Amniotic epithelial cell (primary cell): Measurements from ENCODE around the gene ITPRID1.
"Not testable (repeated sequence)": the region's sequence is repeated elsewhere in the genome, so short reads cannot be mapped to it uniquely, and the experiment has no call there.

Experiments
- DNase-seq: peaks from one replicate; pipeline ENCODE4 v3.0.0-alpha.2; 2010; ENCODE audit warnings: low read depth

The ITPRID1 gene

DNA sequence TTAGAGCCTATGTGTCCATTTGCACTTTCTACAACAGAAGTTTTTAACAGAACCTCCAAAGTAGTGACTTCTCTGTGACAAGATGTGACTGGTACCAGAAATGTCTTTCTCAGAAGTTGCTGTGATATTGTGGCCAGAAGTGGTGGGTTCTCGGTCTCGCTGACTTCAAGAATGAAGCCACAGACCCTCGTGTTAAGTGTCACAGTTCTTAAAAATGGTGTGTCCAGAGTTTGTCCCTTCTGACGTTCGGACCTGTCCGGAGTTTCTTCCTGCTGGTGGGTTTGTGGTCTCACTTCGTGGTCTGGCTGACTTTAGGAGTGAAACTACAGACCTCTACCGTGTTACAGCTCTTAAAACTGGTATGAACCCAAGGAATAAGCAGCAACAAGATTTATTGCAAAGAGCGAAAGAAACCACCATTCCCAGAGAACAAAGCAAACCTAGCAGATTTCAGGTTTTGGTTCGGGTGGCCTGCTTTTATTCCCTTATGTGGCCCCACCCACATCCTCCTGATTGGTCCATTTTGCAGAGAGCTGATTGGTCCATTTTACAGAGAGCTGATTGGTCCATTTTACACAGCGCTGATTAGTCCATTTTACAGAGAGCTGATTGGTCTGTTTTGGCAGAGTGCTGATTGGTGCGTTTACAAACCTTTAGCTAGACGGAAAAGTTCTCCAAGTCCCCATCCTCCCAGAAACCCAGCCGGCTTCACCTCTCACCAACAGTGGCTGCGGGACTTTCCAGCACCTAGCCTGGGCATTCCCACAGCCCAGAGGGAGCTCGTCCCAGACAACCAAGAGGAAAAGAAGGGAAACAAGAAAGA is 3.0 kb downstream of the ITPRID1 start:
- DNase-seq: no peak

DNA sequence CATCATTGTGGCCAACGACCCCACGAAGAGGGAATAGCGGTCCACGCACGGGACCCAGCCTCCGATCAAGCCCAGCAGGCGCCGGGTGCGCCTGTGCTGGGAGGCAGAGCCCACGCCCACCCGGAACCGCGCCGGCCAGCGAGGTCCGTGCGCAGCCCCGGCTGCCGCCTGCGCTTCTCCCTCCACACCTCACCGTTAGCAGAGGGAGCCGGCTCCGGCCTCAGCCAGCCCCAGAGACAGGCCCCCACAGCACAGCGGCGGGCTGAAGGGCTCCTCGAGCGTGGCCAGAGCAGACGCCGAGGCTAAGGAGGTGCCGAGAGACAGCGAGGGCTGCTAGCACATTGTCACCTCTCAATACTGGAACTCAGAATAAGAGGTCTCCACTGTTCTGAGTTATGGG is 3.6 kb downstream of the ITPRID1 start:
- DNase-seq: no peak

DNA sequence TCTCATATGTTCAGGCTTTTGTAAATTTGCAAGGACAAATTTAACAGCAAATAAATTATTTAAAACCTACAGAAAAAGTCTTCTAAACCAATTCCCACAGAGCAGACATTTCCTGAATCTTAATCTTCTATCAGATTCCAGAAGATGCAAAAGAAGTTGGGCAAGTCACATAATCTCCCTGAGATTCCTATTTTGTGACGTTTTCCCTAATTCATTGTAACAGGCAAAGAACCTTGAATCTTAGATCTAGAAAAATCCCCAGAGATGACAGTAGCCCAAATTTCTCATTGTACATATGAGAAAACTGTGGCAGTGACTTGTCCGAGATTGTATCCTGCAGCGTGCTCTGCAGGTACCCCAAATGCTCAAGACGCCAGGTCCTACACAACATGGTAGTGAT is 4.9 kb downstream of the ITPRID1 start:
- DNase-seq: no peak

DNA sequence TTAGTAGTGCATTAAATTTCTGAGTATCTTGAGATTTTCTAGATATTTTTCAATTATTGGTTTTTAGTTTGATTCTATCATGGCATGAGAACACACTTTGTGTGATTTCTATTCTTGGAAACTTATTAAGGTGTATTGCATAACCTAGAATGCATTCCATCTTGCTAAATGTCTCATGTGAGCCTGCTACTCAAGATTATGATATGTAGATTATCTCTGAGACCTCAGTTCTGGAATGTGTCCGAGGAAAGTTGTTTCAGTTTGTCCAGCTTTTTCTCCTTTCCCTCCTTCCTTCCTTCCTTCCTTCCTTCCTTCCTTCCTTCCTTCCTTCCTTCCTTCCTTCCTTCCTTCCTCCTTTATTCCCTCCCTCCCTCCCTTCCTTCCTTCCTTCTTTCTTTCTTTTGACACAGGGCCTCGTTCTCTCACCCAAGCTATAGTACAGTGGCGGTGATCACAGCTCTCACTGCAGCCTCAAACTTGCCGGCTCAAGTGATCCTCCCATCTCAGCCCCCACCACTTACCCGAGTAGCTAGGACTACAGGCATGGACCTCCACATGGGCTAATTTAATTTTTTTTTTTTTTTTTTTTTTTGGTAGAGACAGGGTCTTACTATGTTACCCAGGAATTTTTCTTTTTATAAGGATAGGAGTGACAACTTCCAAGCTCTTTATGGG is 7.6 kb downstream of the ITPRID1 start:
- DNase-seq: no peak

DNA sequence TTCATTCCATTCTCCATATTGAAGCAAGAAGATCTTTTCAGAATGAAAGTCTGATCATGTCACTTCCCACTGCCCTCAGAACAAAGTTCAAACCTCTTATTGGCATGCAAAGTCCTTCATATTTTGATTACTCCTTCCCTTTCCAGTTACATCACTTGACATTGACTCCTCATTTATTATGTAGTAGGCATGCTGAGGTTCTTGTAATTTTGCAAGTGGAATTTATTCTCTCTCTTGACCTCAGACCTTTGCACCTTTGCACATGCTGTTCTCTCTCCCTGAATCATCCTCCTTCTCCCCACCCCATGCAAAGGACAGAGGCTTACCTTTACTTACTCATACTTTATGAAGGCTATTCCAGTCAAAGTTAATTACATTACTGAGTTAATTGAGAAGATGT is 13.0 kb downstream of the ITPRID1 start:
- DNase-seq: no peak

DNA sequence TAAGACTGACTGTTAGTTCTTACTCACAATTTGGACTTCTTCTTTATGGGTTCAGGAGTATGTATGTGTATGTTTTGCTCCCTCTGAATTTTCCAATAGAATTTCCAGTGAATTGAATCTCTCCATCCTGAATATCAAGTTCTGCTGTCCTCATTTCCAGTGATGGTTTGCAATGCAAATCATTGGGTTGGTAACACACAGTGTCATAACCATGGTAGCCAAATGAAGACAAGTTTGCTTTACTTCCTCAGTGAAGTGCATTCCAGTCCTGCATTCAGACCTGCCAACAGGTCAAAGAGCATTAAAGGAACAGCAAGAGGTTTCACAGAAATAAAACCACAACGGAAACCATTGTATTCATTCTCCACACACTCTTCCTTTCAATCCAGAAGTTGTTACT is 15.2 kb downstream of the ITPRID1 start:
- no peak for DNase-seq

DNA sequence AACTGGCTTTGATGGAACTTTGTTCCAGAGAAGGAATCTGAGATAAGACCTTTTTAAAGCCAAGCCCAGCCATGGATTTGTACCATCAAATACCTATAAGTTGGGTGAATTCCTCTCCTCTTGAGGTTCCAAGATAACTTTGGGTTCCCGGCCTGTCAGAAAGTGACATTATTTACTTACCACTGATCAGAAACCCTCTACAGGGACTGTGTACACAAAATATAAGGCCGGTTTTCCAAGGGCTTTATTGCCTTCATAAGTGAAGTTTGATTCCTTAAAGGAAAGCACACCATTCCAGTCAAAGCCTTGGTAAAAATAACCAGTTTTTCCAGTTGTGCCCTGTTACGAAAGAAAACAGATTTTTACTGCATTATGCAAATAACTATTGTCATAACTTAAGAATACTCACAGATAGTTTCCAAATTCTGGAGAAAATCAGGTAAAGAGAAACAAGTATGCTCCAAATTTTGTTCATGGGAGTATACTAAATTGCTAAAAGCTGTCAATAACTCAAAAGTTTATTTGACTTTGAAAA is 26.8 kb downstream of the ITPRID1 start:
- DNase-seq: not testable (repeated sequence)

DNA sequence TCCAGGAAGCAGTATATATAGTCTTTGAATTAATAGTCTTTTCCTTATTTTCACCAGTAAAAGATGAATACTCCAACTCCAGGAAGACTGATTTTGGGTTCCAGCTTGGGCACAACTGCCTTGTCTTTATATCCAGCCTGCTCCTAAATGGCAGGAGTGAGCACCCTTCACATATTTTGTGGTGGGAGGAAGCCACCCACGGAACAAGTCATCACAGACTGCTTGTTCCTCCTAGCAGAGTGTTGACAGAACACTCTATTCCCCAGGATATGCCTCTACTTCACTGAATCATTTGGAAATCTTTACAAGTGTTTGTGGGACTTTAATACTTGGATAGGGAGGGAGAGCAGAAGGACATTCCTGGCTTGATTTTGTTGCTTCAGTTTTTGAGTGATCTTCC is 31.7 kb downstream of the ITPRID1 start:
- no peak for DNase-seq

DNA sequence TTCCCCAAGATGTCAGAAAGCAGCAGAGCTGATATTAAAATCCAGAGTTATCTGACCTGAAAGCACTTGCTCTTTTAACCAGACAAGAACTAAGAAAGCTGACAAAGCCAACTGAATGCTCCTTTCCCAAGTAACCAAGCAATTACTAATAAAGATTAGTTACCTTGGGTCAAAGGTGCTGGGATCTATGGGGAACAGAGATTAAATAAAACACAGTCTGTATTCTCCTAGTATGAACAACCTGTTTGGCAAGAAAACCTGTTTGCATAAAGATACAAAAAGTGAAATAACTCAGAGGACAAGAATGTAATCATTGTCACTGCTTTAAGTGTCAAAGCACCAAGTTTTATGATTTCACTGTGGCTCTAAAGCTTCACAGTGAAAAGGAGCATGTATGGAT is 35.7 kb downstream of the ITPRID1 start:
- DNase-seq: no peak

DNA sequence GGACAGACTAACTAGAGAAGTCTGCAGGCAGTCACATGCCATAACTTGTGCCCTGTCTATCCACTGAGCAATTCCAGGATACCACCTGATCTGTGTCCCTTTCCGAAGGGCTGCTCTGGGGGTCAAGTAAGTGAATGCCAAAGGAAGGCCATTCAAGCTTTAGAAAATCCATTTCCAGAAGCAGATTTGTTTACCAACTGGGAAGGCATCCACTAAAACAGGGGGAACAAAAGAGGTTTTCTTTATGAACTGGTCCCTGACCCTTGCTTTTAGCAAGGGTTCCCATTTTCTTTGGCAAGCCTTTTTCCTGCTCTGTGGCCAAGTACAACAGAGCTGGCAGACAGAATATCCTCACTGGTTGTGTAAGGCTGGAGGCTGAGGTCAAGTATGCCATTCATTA is 36.5 kb downstream of the ITPRID1 start:
- DNase-seq: no peak

DNA sequence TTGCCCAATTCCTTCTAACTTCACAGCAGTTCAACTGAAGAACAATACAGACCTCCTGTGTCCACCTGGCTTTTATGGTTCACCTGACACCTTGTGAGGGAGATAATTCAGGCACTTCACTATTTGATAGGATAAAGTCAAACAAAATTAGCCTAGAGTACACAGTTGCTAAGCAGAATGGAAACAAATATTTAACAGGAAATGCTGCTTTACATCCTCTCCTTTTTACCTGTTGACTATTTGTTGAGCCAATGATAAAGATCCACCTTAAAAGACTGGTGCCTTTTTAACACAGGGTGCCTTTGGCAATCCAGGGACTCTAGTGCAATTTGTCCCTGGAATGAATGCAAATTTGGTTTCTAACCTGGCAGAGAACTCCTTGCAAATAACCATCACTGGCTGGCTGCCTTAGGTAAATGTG is 39.8 kb downstream of the ITPRID1 start:
- DNase-seq: no peak

DNA sequence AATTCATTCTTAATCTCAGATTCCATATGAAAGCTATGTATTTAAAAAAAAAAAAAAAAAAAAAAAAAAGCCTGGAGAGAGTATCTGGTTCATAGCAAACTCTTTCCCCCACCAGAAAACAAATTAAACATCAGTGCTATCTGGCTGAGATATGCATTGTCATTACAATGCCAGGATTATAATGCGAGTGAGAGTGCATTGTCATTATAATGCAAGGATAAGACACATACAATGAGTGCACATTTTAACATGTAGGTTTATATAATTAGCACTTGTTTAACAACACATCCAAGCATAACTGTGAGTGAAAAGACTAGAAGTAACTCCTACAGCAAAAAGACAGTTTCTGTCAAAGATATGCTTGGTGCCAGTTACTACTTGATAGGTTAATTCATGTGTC is 48.1 kb downstream of the ITPRID1 start:
- DNase-seq: no peak

DNA sequence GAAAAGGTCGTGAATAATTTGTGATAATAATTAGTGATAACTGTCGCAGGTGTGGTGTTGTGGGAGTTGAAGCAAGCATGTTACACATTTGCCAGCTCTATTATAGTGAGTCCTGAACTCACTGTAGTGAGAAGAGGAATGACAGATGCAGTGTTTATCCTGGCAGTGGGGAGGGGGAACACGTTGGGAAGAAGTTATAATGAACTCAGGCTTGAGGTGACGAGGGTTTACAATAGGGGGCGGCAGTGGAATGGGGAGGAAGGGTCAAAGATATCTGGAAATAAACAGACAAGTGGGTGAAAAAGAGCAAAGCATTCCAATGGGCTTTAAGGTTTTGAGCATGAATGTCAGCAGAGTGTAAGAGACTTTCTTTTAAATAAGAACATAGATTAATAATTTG is 49.6 kb downstream of the ITPRID1 start:
- no peak for DNase-seq

DNA sequence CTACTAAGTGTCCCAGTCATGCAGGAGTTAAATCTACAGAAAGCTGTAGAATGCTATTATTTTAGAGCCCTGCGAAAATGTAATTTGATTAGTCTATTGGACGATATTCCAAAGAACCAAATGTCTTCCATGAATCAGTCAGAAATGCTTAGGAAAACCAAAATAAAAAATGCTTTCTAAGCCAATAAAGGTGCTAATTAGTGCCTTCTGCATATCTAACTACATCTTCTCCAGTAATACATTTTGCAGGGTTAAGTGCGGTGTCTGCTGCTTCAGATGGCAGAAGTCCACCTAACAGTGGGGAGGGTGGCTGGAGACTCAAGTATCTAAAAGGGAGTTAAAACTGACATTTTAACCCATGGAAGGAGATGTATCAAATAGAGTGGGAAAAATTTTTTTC is 50.1 kb downstream of the ITPRID1 start:
- DNase-seq: no peak

DNA sequence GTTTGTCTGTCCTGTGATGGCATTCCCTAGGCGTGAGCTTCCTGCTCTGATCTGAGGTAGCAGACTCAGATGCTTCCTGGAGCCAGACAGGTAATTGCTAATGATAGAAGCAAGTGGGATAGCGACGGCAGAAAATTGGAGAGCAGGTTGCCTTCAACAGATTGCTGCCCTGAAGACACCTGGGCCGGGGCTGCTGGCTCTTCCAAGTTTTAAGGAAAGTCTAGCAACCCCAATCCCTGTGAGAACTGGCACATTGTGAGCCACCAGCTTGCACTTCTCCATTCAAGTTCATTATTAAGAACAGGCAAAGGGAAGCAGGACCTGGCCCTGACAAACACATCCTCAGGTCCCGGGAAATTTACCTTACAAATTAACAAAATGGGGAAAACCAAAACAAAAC is 50.8 kb downstream of the ITPRID1 start:
- no peak for DNase-seq

DNA sequence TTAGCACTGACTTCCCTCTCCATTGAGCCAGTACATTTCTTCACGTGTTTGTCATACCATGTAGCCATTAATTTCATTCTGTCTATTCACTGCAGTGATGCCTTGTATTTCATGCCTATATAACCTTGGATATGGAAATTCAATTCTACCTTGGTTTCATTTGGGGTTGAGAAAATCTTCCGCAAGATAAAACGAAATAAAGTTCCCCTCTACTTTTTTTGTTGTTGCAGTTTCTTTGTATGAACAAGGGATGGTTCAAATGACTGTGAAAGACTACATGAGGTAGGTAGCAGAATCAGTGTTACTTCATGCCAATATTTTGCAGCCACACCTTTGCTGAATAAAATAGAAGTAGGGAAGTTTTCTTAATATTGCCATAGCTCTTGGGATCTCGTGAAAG is 55.6 kb downstream of the ITPRID1 start:
- no peak for DNase-seq

DNA sequence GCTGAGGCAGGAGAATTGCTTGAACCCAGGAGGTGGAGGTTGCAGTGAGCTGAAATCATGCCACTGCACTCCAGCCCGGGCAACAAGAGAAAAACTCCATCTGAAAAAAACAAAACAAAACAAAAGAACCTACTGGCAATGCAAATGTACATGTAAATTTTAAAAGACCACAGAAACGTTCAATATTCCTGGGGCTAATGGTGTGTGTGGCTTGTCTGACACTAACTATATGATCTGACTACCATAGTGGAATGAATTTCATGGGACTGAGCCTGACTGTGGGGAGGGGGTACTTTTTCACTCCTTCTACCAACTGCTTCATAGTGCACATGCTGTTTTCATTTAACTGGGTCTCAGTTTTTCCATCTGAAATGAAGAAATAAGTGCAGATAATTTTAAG is 69.6 kb downstream of the ITPRID1 start:
- no peak for DNase-seq

DNA sequence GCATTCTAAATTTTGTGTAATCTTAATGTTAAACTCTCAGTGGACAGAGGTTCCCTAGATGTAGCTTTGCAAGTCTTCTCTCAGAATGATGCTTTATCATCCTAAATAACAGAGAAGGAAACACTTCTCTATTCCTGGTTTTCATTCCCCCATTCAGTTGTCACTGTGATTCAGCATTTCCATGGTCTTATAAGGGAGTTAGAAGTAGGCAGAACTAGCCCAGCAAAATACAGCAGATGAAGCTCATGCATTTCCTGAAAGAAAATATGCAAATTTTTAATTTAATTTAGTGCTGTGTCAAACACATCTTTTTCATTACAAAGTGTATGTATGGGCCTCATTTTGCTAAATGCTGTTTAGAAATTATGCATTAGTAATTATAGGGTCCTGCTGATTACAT is 70.1 kb downstream of the ITPRID1 start:
- DNase-seq: no peak

DNA sequence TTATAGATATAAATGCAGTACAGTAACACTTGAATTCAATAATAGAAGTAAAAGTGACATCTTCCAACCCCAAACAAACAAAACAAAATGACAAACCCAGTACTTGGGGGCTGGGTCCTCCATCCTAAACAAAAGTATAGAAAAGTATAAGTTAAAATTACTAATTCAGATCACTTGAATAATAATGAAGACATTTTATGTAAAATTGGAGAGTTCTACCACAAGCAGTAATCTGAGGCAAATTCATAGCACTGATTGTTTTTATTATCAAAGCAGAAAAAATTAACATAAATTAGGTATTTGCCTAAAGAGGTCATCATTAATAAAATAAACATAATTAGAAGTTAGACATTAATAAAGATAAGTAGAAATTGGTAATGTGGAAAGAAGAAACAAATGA is 81.5 kb downstream of the ITPRID1 start:
- DNase-seq: no peak

DNA sequence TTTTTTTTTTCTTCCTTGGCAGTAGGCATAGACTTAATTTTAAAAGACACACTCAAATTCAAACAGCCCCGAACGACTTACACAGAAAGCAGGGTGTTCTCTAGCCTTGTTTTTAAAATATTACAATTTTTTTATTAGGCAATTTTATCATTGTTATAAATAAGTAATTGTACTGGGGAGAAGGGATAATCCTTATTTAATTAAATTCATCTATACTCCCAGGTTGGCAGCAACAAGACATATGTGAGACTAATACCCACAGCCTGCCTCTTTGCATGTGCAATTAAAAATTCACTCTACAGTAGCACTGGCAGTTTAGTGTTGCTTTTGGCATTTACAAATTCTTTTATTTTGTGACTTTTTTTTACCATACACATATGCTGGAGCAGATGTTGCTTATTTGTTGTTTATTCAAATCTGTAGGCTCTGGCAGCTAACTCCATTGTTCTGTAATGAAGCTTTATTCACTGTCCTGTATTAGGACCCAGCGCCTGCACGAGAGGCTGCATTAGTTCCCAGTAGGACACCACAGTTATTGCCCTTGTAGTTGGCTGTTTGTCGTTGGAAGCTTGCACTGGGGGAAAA is 88.2 kb downstream of the ITPRID1 start:
- DNase-seq: no peak

DNA sequence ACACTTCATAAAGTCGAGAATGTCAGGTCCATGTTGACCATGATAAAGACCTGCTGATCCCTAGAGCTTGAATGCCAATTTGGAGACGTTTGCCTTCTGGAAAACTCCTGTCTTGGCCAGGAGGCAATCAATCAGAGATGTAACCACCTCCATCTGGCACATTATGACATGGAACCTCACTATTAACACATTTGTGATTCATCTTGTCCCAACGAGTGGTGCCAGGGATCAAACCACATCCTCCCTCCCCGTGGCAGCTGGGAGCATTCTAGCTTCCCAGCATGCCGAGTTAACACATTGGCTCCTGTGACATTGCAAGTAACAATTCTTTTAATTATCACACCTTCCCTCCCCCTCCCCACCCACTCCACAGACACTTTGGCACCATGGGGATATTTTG is 89.2 kb downstream of the ITPRID1 start:
- no peak for DNase-seq

DNA sequence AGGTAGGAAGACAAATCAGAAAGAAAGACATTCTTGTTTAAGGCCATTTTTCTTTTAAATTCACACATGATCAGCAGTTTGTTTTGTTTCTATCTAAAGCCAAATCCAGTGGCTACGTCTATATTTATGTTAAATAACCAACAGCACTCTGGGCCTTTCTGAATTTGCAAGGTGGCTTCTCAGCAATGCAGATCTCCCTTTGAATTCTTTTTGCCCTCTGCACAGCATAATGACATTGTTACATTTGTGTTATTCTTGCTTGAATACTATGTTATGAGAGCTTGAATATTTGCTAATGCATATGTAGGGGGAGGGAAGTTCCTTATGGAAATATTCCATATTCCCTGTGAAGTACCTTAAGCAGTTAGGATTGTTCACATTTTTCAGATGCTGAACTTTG is 99.7 kb downstream of the ITPRID1 start:
- no peak for DNase-seq

DNA sequence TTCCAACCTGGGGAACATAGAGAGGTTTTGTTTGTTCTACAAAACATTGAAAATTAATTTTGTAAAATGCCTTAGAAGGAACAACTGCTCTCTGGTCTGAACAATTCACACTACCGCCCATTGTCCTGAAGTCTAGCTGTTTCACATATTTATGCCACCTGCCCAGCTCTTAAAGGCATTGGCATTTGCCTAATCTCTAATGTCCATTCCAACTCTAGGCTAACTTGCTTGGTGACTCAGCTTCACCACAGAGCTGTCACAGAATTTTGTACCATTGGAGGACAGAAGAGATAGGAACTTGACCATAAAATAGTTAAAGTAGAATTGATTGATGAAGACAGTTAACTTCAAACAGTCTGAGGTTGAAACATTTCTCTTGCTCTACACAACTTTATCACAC is 119.6 kb downstream of the ITPRID1 start:
- DNase-seq: no peak
